GM10266 (cell line): ENCODE data around the gene KHDRBS2.

ENCODE experiments used
- DNase-seq: peaks from one replicate; pipeline ENCODE4 v3.0.0; 2012; ENCODE audit errors: extremely low spot score
- TF ChIP-seq, protein P1 (sequence below): IDR thresholded peaks from 2 replicates; pipeline ENCODE4 v1.5.1; 2012; ENCODE audit warnings: mild to moderate bottlenecking, low read depth; ENCODE audit not compliant: control insufficient read depth, insufficient read depth; ENCODE audit errors: missing control alignments

KHDRBS2 gene

DNA sequence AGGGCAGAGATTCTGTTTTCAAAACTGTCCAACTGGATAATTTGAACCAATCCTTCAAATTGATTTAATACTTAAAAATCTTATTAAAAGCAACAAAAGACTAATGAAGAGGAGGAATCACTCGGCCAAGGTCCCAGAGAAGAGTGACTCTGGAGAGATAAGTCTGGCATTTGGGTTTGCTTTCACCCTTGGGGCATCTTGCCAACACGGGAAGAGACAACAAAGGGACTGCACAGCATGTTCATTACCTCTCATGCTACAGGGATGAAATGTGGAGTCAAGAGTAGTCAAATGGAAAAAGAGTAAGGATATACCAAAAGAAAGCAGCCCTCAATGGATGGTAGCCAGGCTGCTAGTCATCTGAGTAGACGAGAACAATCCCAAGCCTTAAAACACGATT lies 68.2 kb downstream of the KHDRBS2 start:
- TF ChIP-seq, protein P1, sequence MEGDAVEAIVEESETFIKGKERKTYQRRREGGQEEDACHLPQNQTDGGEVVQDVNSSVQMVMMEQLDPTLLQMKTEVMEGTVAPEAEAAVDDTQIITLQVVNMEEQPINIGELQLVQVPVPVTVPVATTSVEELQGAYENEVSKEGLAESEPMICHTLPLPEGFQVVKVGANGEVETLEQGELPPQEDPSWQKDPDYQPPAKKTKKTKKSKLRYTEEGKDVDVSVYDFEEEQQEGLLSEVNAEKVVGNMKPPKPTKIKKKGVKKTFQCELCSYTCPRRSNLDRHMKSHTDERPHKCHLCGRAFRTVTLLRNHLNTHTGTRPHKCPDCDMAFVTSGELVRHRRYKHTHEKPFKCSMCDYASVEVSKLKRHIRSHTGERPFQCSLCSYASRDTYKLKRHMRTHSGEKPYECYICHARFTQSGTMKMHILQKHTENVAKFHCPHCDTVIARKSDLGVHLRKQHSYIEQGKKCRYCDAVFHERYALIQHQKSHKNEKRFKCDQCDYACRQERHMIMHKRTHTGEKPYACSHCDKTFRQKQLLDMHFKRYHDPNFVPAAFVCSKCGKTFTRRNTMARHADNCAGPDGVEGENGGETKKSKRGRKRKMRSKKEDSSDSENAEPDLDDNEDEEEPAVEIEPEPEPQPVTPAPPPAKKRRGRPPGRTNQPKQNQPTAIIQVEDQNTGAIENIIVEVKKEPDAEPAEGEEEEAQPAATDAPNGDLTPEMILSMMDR = no peak
- no peak for DNase-seq

- TF ChIP-seq, protein P1 = no peak
- DNase-seq = no peak
These were observed 83.9 kb downstream of the KHDRBS2 start for GRCh38 chr6:62202078-62202477.

DNA sequence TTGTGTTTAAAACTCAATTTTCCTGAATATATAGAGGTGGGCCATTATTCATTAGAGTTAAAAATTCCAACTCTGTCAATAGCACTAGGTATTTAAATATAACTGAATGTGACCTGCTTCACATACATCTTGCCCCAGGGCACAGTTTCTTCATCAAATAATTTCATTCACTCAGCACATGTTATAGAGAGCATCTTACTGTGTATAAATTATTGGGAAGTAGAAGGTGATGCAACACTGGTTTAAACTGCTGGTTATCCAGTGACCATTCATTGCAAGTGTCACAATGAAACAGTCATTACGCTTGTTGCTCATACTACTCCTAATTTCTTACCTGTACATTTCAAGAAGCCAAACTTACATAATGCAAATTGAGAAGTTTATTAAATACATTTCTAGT lies 93.4 kb downstream of the KHDRBS2 start:
- DNase-seq = no peak
- TF ChIP-seq, protein P1 = no peak

- TF ChIP-seq, protein P1 = no peak
- DNase-seq = no peak
These were observed 110.8 kb downstream of the KHDRBS2 start for GRCh38 chr6:62175195-62175594.

GRCh38 chr6:62174548-62174947 lies 111.5 kb downstream of the KHDRBS2 start:
- DNase-seq = no peak
- TF ChIP-seq, protein P1 = no peak

DNA sequence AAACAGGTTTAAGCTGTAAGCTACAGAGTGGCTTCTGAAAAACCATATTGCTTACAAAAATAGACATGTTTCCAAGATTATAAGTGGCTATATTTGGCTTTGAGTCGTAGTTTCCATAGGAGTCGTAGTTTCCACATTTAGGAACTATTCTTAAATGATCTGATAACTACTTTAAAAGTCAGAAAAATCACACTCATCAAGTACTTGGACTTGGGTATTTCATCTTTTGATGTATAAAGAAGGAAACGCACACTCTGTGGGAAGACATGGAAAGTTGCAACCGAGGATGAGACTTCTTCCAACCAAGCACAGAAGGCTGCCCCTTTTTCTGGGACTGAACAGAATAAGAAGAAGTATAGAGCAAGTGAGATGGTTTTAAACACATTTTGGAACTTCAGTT lies 118.3 kb downstream of the KHDRBS2 start:
- no peak for DNase-seq
- TF ChIP-seq, protein P1 = no peak

DNA sequence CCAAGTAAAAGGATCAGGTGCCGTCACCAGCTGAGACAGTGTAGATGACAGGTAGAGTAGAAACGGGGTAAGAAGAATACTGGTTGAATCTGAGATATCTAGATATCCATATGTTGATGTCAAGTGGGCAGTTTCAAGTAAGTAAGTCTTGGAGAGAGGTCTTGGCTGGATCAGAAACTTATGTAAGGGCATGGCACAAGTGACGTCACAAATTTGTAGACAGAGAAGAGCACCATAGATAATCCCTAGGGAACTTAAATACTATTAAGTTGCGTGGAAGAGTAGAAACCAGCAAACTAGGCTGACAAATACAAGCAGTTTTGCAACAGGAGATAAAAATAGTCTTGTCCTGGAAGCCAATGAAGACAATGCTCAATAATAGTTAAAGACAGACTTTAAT lies 123.2 kb downstream of the KHDRBS2 start:
- TF ChIP-seq, protein P1 = no peak
- no peak for DNase-seq
